HCT116 (cell line): ENCODE measurements around the gene TNPO1. TPM values are rescaled to one million over a fixed set of nuclear protein-coding genes. Genes with fewer than 3 reads are reported as not detected.

Experiments
- ATAC-seq: fragments of 200-7000 bp; cut with Tn5 transposase; 2 replicates; pipeline ENCODE4 v1.9.1; 2020; ENCODE audit warnings: mild to moderate bottlenecking, moderate library complexity
- BruUV-seq: library from RNA; stranded (reverse); fragments of 400-500 nt; replicated peaks from 2 replicates; lab custom pipeline; 2021; lab: Mats Ljungman, UMichigan
- CTCF ChIA-PET: fragments of 300-600 bp; sonication (Branson Sonifier 250); formaldehyde crosslinking; loops from one replicate; lab custom pipeline; 2021; ENCODE audit warnings: antibody characterized with exemption; lab: Charles Lee
- POLR2A ChIA-PET: fragments of 300-600, 350-600 bp; sonication (Branson Sonifier 250); formaldehyde crosslinking; loops from one replicate; lab custom pipeline; 2021; ENCODE audit warnings: antibody characterized with exemption; lab: Charles Lee
- RAD21 ChIA-PET, 2 experiments: fragments of 300-600 bp; sonication (Branson Sonifier 250); formaldehyde crosslinking; loops; one replicate each; lab custom pipeline; 2023; ENCODE audit warnings: low total read pairs in 2 of 2; ENCODE audit not compliant: uncharacterized antibody in 2 of 2, unreplicated experiment in 2 of 2, low non-redundant PET in 1 of 2; lab: Charles Lee
- DNase-seq: peaks from one replicate; pipeline ENCODE4 v3.0.0-alpha.2; 2010; ENCODE audit warnings: low read depth, low spot score
- H2AFZ ChIP-seq: fragments of 200-600 bp; shearing (Covaris generic), sonication (generic); 2 replicates; pipeline ENCODE4 v1.6.1; 2017; ENCODE audit warnings: low read depth, mixed run types, mixed read lengths, antibody characterized with exemption, low read length; ENCODE audit not compliant: poor library complexity, severe bottlenecking
- H3K27ac ChIP-seq: 2 replicates; pipeline ENCODE4 v1.5.1; 2012; ENCODE audit warnings: low read depth, low read length
- H3K27me3 ChIP-seq: fragments of 200-600 bp; sonication (generic); 2 replicates; pipeline ENCODE4 v1.6.1; 2016; ENCODE audit warnings: mixed run types, low read length, mixed read lengths; ENCODE audit not compliant: insufficient read depth
- H3K36me3 ChIP-seq, 2 experiments: fragments of 200-500 bp in 1 of 2; fragments of 200-600 bp in 1 of 2; sonication (Bioruptor generic) in 1 of 2; sonication (generic) in 1 of 2; 2 replicates each; pipeline versions ENCODE4 v1.5.1 to v1.6.1; 2014 to 2016; ENCODE audit warnings: low read length in 2 of 2, inconsistent platforms in 1 of 2, mixed read lengths in 1 of 2, mixed run types in 1 of 2; ENCODE audit not compliant: insufficient read depth in 2 of 2, control insufficient read depth in 1 of 2
- H3K4me1 ChIP-seq, 2 experiments: fragments of 200-600 bp in 1 of 2; sonication (generic) in 1 of 2; 2 replicates each; pipeline versions ENCODE4 v1.5.1 to v1.6.1; 2012 to 2017; ENCODE audit warnings: low read length in 2 of 2, inconsistent platforms in 1 of 2, mild to moderate bottlenecking in 1 of 2, mixed read lengths in 1 of 2, mixed run types in 1 of 2, moderate library complexity in 1 of 2; ENCODE audit not compliant: insufficient read depth in 2 of 2, control insufficient read depth in 1 of 2
- H3K4me2 ChIP-seq: fragments of 200-600 bp; sonication (generic); 2 replicates; pipeline ENCODE4 v1.6.1; 2017; ENCODE audit warnings: mixed run types, low read length, mixed read lengths
- H3K4me3 ChIP-seq, 2 experiments: fragments of 200-600 bp in 1 of 2; sonication (generic) in 1 of 2; replicated peaks in 1 of 2; 2 replicates each; pipeline ENCODE4 v1.5.1; 2011 to 2016; ENCODE audit warnings: low read length in 2 of 2, control low read depth in 1 of 2, low read depth in 1 of 2, mild to moderate bottlenecking in 1 of 2, mixed read lengths in 1 of 2, mixed run types in 1 of 2
- H3K79me2 ChIP-seq: fragments of 200-600 bp; sonication (generic); 2 replicates; pipeline ENCODE4 v1.6.1; 2017; ENCODE audit warnings: mild to moderate bottlenecking, mixed run types, low read length, moderate library complexity, mixed read lengths; ENCODE audit not compliant: insufficient read depth
- H3K9ac ChIP-seq: fragments of 200-600 bp; sonication (generic); 2 replicates; pipeline ENCODE4 v1.6.1; 2016; ENCODE audit warnings: low read length, mixed read lengths
- H3K9me2 ChIP-seq: fragments of 200-600 bp; sonication (generic), shearing (Covaris generic); 2 replicates; pipeline ENCODE4 v1.6.1; 2017; ENCODE audit warnings: mixed run types, mild to moderate bottlenecking, moderate library complexity; ENCODE audit not compliant: insufficient read depth
- H3K9me3 ChIP-seq, 2 experiments: fragments of 200-500 bp in 1 of 2; fragments of 200-600 bp in 1 of 2; sonication (Bioruptor generic) in 1 of 2; sonication (generic) in 1 of 2; 2 replicates each; pipeline ENCODE4 v1.6.1; 2014 to 2017; ENCODE audit warnings: low read length in 2 of 2, mixed read lengths in 2 of 2, inconsistent platforms in 1 of 2, low read depth in 1 of 2, mild to moderate bottlenecking in 1 of 2, mixed run types in 1 of 2, moderate library complexity in 1 of 2; ENCODE audit not compliant: control insufficient read depth in 1 of 2, insufficient read depth in 1 of 2
- H4K20me1 ChIP-seq: fragments of 200-600 bp; sonication (generic), shearing (Covaris generic); 2 replicates; pipeline ENCODE4 v1.6.1; 2017; ENCODE audit warnings: mixed run types, mild to moderate bottlenecking, moderate library complexity; ENCODE audit not compliant: insufficient read depth
- ATF3 ChIP-seq: IDR thresholded peaks from 2 replicates; pipeline ENCODE4 v1.6.1; 2012
- CBX3 ChIP-seq: IDR thresholded peaks from 2 replicates; pipeline ENCODE4 v1.6.1; 2012; ENCODE audit warnings: low read depth
- CTCF ChIP-seq, 3 experiments: fragments of 200-600 bp in 1 of 3; sonication (generic) in 1 of 3; IDR thresholded peaks in 2 of 3; conservative IDR thresholded peaks in 1 of 3; 2 replicates each; pipeline ENCODE4 v1.5.1; 2012 to 2017; ENCODE audit warnings: low read depth in 2 of 3, low read length in 2 of 3, antibody characterized with exemption in 1 of 3, borderline replicate concordance in 1 of 3, control low read depth in 1 of 3, mild to moderate bottlenecking in 1 of 3, mixed read lengths in 1 of 3, mixed run types in 1 of 3, moderate library complexity in 1 of 3; ENCODE audit not compliant: insufficient read depth in 1 of 3
- EGR1 ChIP-seq: IDR thresholded peaks from 2 replicates; pipeline ENCODE4 v1.6.1; 2012; ENCODE audit warnings: low read depth
- ELF1 ChIP-seq: IDR thresholded peaks from 2 replicates; pipeline ENCODE4 v1.6.1; 2012; ENCODE audit warnings: low read depth, borderline replicate concordance
- EZH2 ChIP-seq: fragments of 200-600 bp; sonication (generic); IDR thresholded peaks from 2 replicates; pipeline ENCODE4 v1.6.1; 2017; ENCODE audit warnings: antibody characterized with exemption, mixed run types
- FOSL1 ChIP-seq: IDR thresholded peaks from 2 replicates; pipeline ENCODE4 v1.6.1; 2012; ENCODE audit warnings: low read depth
- JUND ChIP-seq: IDR thresholded peaks from 2 replicates; pipeline ENCODE4 v1.6.1; 2012
- MAX ChIP-seq: IDR thresholded peaks from 2 replicates; pipeline ENCODE4 v1.6.1; 2012
- RAD21 ChIP-seq: IDR thresholded peaks from 2 replicates; pipeline ENCODE4 v1.6.1; 2012; ENCODE audit warnings: low read depth, mild to moderate bottlenecking
- REST ChIP-seq: IDR thresholded peaks from 2 replicates; pipeline ENCODE4 v1.6.1; 2012; ENCODE audit warnings: low read depth
- SIN3A ChIP-seq: IDR thresholded peaks from 2 replicates; pipeline ENCODE4 v1.6.1; 2012; ENCODE audit warnings: low read depth
- SP1 ChIP-seq: IDR thresholded peaks from 2 replicates; pipeline ENCODE4 v1.6.1; 2012; ENCODE audit warnings: low read depth
- TCF7L2 ChIP-seq: IDR thresholded peaks from 2 replicates; pipeline ENCODE4 v1.7.0; 2011; ENCODE audit warnings: borderline replicate concordance, inconsistent platforms; ENCODE audit not compliant: insufficient read depth, insufficient read length; ENCODE audit errors: extremely low read depth
- YY1 ChIP-seq: IDR thresholded peaks from 2 replicates; pipeline ENCODE4 v1.6.1; 2011; ENCODE audit warnings: low read length, low read depth, moderate library complexity, mild to moderate bottlenecking; ENCODE audit not compliant: insufficient replicate concordance; ENCODE audit errors: extremely low read depth
- ZFX ChIP-seq: fragments of 450-650 bp; IDR thresholded peaks from 2 replicates; pipeline ENCODE4 v1.6.1; 2017
- intact Hi-C: fragments of 100-400 bp; cut with micrococcal nuclease; formaldehyde crosslinking; loops from 2 replicates; pipeline ENCODE4 v1.10.0; 2022
- total RNA-seq: library from RNA; stranded (reverse); gene quantifications from one replicate; pipeline ENCODE4 v1.2.1, GENCODE V29; 2021; ENCODE audit not compliant: unreplicated experiment

Gene TNPO1
- total RNA-seq, 1 experiment from 2014 or later = 104 TPM

GRCh38 chr5:72779520-72779919, 36.9 kb upstream of the TNPO1 start:
- DNase-seq (no peak), ATAC-seq (no peak)
- Histone ChIP-seq H3K4me3 (no peak overlapping the region), H4K20me1 (no peaks in the 10 kb centered on the region), H3K4me1 (no peaks in the 10 kb centered on the region), H3K79me2 (no peaks in the 10 kb centered on the region), H3K4me2 (no peak overlapping the region), H3K36me3 (no peaks in the 10 kb centered on the region), H3K27ac (no peak overlapping the region), H3K9me2 (no peaks in the 10 kb centered on the region), H3K27me3 (no peaks in the 10 kb centered on the region), H2AFZ (no peak overlapping the region), H3K9me3 (0 out of 4 replicates have a peak, but pooled peaks cover 0 to 3% of the 10 kb centered on the region in 2 experiments), H3K9ac (no peak overlapping the region)
- TF ChIP-seq FOSL1 (no peak), RAD21 (no peak)
- ChIA-PET POLR2A (no interaction called here), RAD21 (no interaction called here), CTCF (no interaction called here)
- BruUV-seq = no TSS peak
- intact Hi-C loops = no loop called here

- Histone ChIP-seq H2AFZ (no peak overlapping the region), H3K4me2 (no peak overlapping the region), H3K9me2 (no peaks in the 10 kb centered on the region), H3K9me3 (0 out of 4 replicates have a peak, but pooled peaks cover 0 to 3% of the 10 kb centered on the region in 2 experiments), H4K20me1 (no peaks in the 10 kb centered on the region), H3K4me3 (no peak overlapping the region), H3K36me3 (no peaks in the 10 kb centered on the region), H3K4me1 (no peaks in the 10 kb centered on the region), H3K79me2 (no peaks in the 10 kb centered on the region), H3K27me3 (no peaks in the 10 kb centered on the region), H3K27ac (no peak overlapping the region), H3K9ac (no peak overlapping the region)
- BruUV-seq = no TSS peak
- ChIA-PET POLR2A (no interaction called here), RAD21 (no interaction called here), CTCF (no interaction called here)
- TF ChIP-seq ELF1 (no peak), TCF7L2 (no peak), REST (no peak), SIN3A (no peak), CTCF (IDR thresholded peaks at IDR 0.05 in 2 of 3, conservative IDR thresholded peaks at IDR 0.05 in 1 of 3; ENCODE audit: borderline replicate concordance in 1 of 3, insufficient read depth in 1 of 3, low read depth in 2 of 3, low read length in 2 of 3) (no peak), EGR1 (no peak), CBX3 (no peak), EZH2 (no peak), SP1 (no peak), YY1 (no peak), JUND (no peak), ATF3 (no peak), RAD21 (no peak), ZFX (no peak), MAX (no peak)
- DNase-seq (no peak), ATAC-seq (no peak)
- intact Hi-C loops = no loop called here
Measured at GRCh38 chr5:72783354-72783753, 33.1 kb upstream of the TNPO1 start.
